ENCODE measurements around the gene ZPLD1. TPM values are rescaled to one million over a fixed set of nuclear protein-coding genes. Genes with fewer than 3 reads are reported as not detected.

The ZPLD1 gene
- total RNA-seq, 4 donors from 2014 or later: not detected

DNA sequence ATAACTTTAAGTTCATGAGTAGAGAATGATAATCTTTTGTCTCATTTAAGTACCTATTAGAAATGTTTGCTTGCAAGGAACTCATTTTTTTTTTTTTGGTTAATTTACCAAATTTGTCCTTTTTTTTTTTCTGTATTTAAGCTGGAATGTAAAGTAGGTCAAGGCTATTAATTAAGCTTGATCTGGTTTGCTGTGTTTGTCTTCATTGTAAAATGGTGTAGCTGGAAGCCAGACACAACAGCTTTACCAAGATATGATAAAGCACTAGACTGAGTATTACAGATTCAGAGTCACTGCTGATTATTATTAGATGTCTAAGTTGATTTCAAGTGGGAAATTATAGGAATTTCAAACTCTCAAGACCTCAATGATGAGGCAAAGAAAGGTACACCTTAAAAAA, 15.0 kb upstream of the ZPLD1 start:
- no peaks in the 10 kb centered on the region for H3K9me3 ChIP-seq
- H3K4me3 ChIP-seq: no peak overlapping the region
- peaks cover 0 to 8% (median 0%) of the 10 kb centered on the region in 4 donors for H3K4me1 ChIP-seq
- no peaks in the 10 kb centered on the region for H3K36me3 ChIP-seq
- no peak for TF ChIP-seq POLR2A (IDR thresholded peaks at IDR 0.05)
- no peak for TF ChIP-seq CTCF (IDR thresholded peaks at IDR 0.05)
- no peak for DNase-seq
- H3K27ac ChIP-seq: no peak overlapping the region
- no peaks in the 10 kb centered on the region for H3K27me3 ChIP-seq

- no peaks in the 10 kb centered on the region for H3K36me3 ChIP-seq
- H3K27me3 ChIP-seq: no peaks in the 10 kb centered on the region
- no peaks in the 10 kb centered on the region for H3K9me3 ChIP-seq
- H3K4me3 ChIP-seq: no peak overlapping the region
- no peak overlapping the region for H3K27ac ChIP-seq
- H3K4me1 ChIP-seq: no peaks in the 10 kb centered on the region
- TF ChIP-seq POLR2A (IDR thresholded peaks at IDR 0.05): no peak
- TF ChIP-seq CTCF (IDR thresholded peaks at IDR 0.05): no peak
- no peak for DNase-seq
Measured at GRCh38 chr3:102441832-102442231, 7.0 kb downstream of the ZPLD1 start.

- Histone ChIP-seq H3K4me3 (no peak overlapping the region), H3K9me3 (no peaks in the 10 kb centered on the region), H3K27ac (no peak overlapping the region), H3K27me3 (no peaks in the 10 kb centered on the region), H3K36me3 (no peaks in the 10 kb centered on the region), H3K4me1 (no peaks in the 10 kb centered on the region)
- DNase-seq: no peak
- TF ChIP-seq CTCF (IDR thresholded peaks at IDR 0.05): no peak
- TF ChIP-seq POLR2A (IDR thresholded peaks at IDR 0.05): no peak
Measured at GRCh38 chr3:102443021-102443420, 8.2 kb downstream of the ZPLD1 start.

- no peak for TF ChIP-seq CTCF (IDR thresholded peaks at IDR 0.05)
- TF ChIP-seq POLR2A (IDR thresholded peaks at IDR 0.05): no peak
- no peak for DNase-seq
- H3K9me3 ChIP-seq: no peaks in the 10 kb centered on the region
Measured at GRCh38 chr3:102444101-102444500, 9.3 kb downstream of the ZPLD1 start.

GRCh38 chr3:102447272-102447671, 12.5 kb downstream of the ZPLD1 start:
- no peaks in the 10 kb centered on the region for H3K9me3 ChIP-seq
- DNase-seq: no peak

More at GRCh38 chr3:102444101-102444500, 9.3 kb downstream of the ZPLD1 start:
- no peaks in the 10 kb centered on the region for H3K27me3 ChIP-seq
- no peak overlapping the region for H3K4me3 ChIP-seq
- no peaks in the 10 kb centered on the region for H3K4me1 ChIP-seq
- H3K27ac ChIP-seq: no peak overlapping the region
- no peaks in the 10 kb centered on the region for H3K36me3 ChIP-seq

More at GRCh38 chr3:102447272-102447671, 12.5 kb downstream of the ZPLD1 start:
- H3K27me3 ChIP-seq: no peaks in the 10 kb centered on the region
- TF ChIP-seq POLR2A (IDR thresholded peaks at IDR 0.05) (no peak), CTCF (IDR thresholded peaks at IDR 0.05) (no peak)
- no peak overlapping the region for H3K27ac ChIP-seq
- H3K4me1 ChIP-seq: no peaks in the 10 kb centered on the region
- no peaks in the 10 kb centered on the region for H3K36me3 ChIP-seq
- H3K4me3 ChIP-seq: no peak overlapping the region

All from Peyer's patch (tissue), 4 donors.